ENCODE measurements around the gene DNMBP.
"Not testable (repeated sequence)": the region's sequence is repeated elsewhere in the genome, so short reads cannot be mapped to it uniquely, and the experiment has no call there.

DNMBP gene

DNA sequence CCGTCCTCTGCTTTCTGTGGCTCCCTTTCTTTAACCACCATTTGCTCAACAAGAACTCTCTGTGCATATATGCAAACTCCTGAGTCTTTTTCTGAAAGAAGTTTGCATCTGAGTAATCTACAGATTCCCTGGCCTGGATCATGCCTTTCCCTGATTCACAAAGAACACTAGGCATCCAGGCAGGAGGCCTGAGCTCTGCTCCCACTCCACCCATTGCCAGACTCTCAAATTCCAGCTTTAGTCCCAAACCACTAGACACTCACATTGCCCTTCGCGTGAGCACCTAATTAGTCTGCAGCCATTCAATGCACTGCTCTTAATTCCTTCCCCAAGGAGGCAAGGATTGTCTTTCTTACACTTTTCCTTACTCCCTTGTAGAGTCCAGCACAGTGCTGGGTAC, 166.4 kb downstream of the DNMBP start:
- Mint-ChIP-seq H3K4me1 (peaks cover 10% of the 10 kb centered on the region), H3K27me3 (no peaks in the 10 kb centered on the region), H3K9me3 (no peaks in the 10 kb centered on the region), H3K4me3 (no peak overlapping the region), H3K27ac (no peak overlapping the region), H3K36me3 (no peaks in the 10 kb centered on the region)
- ATAC-seq: no peak

DNA sequence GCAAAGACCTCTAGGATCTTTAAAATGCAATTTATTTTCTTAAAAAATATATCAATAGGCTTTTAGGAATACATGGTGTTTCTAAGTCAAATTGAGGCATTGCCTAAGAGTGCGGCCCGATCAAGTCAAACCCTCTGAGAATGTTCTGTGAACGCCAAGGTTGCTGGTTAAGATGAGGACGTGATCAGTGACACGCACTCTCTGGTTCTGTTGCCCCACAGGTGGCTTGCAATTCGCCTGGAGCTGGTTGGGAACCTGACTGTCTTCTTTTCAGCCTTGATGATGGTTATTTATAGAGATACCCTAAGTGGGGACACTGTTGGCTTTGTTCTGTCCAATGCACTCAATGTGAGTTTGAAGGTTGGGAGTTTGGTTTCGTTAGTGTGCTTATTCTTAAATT, 168.0 kb downstream of the DNMBP start:
- Mint-ChIP-seq H3K4me3 (no peak overlapping the region), H3K4me1 (peaks cover 10% of the 10 kb centered on the region), H3K27me3 (no peaks in the 10 kb centered on the region), H3K36me3 (no peaks in the 10 kb centered on the region), H3K9me3 (no peaks in the 10 kb centered on the region), H3K27ac (no peak overlapping the region)
- ATAC-seq: no peak

DNA sequence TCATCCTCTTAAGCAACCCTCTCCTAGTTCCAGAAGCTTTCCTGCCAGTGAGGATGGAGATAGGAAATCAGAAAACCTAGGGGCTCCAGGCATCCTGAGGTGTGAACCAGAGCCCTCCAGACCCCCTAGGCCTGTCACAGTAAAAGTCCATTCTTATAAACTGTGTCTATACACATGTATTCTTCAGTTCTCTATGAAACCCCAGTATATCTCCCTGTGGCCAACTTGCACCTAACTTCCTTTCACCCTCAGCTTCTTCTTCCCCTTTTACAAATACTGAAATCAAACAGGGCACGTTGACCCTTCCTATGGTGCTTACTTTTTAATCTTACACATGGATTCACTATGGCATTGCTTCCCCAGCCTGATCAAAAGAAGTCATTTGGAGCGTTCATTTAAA, 168.9 kb downstream of the DNMBP start:
- not testable (repeated sequence) for H3K4me1 Mint-ChIP-seq, H3K36me3 Mint-ChIP-seq, H3K27ac Mint-ChIP-seq, H3K9me3 Mint-ChIP-seq, H3K27me3 Mint-ChIP-seq, H3K4me3 Mint-ChIP-seq
- ATAC-seq: peak; percentile 50

DNA sequence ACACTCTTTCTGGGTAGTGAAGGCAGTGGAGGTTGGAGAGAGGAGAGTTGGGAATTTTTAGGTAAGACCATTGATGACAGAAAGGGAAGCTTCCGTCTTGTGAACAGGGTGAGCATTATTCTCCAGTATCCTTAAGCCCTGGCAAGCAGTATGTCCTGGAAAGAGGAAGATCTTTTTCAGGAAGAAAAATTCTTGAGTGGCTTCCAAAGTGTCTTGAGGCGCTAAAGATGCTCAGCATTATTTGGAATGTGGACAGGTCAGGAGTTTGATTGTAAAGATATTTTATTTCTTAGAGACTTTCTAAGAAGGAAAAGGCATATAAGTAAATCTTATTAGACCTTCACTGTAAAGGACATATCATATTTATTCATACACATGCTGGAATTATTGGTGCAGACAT, 173.0 kb downstream of the DNMBP start:
- no peak overlapping the region for H3K27ac Mint-ChIP-seq
- no peaks in the 10 kb centered on the region for H3K4me1 Mint-ChIP-seq
- ATAC-seq: no peak
- H3K27me3 Mint-ChIP-seq: no peaks in the 10 kb centered on the region
- H3K4me3 Mint-ChIP-seq: no peak overlapping the region
- no peaks in the 10 kb centered on the region for H3K9me3 Mint-ChIP-seq
- no peaks in the 10 kb centered on the region for H3K36me3 Mint-ChIP-seq

DNA sequence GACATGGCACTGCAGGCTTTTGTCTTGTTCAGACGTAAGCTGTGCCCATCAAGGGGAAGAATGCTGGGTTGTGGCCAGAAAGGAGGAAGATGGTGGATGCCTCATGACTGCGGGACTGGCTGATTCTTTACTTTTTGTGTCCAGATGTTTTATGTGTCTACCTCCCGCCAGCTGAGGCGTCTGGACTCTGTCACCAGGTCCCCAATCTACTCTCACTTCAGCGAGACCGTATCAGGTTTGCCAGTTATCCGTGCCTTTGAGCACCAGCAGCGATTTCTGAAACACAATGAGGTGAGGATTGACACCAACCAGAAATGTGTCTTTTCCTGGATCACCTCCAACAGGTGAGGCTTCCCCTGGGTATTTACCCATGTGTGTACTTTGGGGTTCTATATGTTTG, 173.8 kb downstream of the DNMBP start:
- Mint-ChIP-seq H3K36me3 (peaks cover 5% of the 10 kb centered on the region), H3K27ac (no peak overlapping the region), H3K4me1 (no peaks in the 10 kb centered on the region), H3K4me3 (no peak overlapping the region), H3K9me3 (no peaks in the 10 kb centered on the region), H3K27me3 (no peaks in the 10 kb centered on the region)
- ATAC-seq: peak; percentile 39

DNA sequence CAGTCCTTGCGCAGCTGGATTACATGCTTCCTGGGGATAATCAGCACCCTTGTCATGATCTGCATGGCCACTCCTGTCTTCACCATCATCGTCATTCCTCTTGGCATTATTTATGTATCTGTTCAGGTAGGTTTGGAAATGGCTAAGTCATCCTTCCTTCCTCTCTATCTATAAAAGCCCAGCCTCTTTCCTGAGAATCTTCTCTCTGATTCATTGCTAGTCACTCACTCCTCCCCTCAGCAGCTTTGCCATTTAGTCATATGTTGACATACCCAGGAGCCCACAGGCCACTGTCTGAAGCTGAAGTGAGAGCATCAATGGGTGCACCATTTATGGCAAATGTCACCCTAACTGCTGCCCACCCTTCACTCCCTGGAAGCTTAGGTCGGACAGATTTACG, 175.3 kb downstream of the DNMBP start:
- no peaks in the 10 kb centered on the region for H3K9me3 Mint-ChIP-seq
- no peak overlapping the region for H3K27ac Mint-ChIP-seq
- ATAC-seq: no peak
- H3K4me1 Mint-ChIP-seq: no peaks in the 10 kb centered on the region
- no peak overlapping the region for H3K4me3 Mint-ChIP-seq
- peaks cover 15% of the 10 kb centered on the region for H3K36me3 Mint-ChIP-seq
- H3K27me3 Mint-ChIP-seq: no peaks in the 10 kb centered on the region

DNA sequence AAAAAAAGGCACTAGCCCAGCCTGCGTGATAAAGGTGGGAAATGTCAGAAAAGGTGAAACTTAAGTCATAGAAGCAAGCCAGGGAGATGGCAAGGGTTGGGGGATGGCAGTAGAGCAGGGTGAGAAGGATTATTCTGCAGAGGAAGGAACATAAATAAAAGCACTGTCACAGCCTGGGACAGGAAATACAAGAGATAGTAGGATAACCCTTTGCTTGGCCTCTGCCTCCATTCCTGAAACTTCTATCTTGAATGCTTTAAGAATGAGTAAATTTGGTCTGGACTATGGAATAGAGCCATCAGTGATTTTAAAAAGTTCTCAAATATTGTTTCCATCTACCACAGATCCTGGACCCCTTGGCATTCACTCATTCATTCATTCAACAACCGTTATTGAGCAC, 177.3 kb downstream of the DNMBP start:
- H3K4me3 Mint-ChIP-seq: no peak overlapping the region
- peaks cover 8% of the 10 kb centered on the region for H3K9me3 Mint-ChIP-seq
- no peaks in the 10 kb centered on the region for H3K27me3 Mint-ChIP-seq
- no peak overlapping the region for H3K27ac Mint-ChIP-seq
- ATAC-seq: no peak
- no peaks in the 10 kb centered on the region for H3K4me1 Mint-ChIP-seq
- peaks cover 23% of the 10 kb centered on the region for H3K36me3 Mint-ChIP-seq

DNA sequence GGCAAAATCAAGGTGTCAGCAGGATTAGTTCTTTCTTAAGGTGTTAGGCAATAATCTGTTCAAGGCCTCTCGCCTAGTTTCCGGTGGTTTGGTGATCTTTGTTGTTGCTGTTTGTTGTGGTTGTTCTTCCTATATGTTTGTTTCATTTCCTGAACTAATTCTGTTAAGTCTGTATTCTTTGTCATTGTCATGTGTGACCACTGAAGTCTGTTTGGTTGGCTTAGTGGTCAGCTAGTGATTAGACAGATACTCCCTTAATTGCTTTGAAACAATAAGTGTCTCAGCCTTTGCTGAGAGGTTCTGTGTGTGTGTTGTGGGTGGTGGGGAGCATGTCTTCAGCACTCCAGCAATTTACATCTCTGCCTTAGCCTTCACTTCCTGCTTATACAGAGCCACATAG, 181.3 kb downstream of the DNMBP start:
- Mint-ChIP-seq H3K27ac (no peak overlapping the region), H3K27me3 (no peaks in the 10 kb centered on the region), H3K9me3 (peaks cover 8% of the 10 kb centered on the region), H3K4me3 (no peak overlapping the region), H3K4me1 (no peaks in the 10 kb centered on the region), H3K36me3 (peaks cover 23% of the 10 kb centered on the region)
- no peak for ATAC-seq

DNA sequence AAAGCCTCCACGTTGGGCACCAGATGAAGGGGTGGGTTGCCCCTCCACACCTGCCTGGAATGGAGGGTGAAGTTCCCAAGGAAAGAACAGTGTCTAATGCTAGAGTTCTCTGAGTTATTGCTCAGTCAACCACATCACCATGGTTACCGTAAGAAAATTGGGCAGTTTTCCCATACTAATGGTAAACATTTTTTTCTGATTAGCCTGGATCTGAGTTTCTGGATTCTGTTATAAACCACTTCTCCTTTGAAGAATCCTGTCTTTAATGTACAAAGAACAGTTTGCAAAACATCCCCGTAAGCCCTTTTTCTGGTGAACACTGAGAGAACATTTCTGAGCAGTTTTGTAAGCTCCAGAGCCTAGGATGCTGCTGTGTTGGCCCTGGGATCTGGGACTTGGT, 181.8 kb downstream of the DNMBP start:
- Mint-ChIP-seq H3K27me3 (no peaks in the 10 kb centered on the region), H3K4me3 (no peak overlapping the region)

More for the DNA sequence above, 181.8 kb downstream of the DNMBP start:
- H3K9me3 Mint-ChIP-seq: peaks cover 8% of the 10 kb centered on the region
- H3K27ac Mint-ChIP-seq: no peak overlapping the region
- no peak for ATAC-seq
- H3K36me3 Mint-ChIP-seq: peaks cover 23% of the 10 kb centered on the region
- H3K4me1 Mint-ChIP-seq: no peaks in the 10 kb centered on the region

Data from stimulated activated memory B cell treated with anti-CD40 and anti-IgM and Interleukin-4, amounts not matched to agents 10 μg/mL and 1 μg/mL and 100 μg/mL, for 72 hours (primary cell).